ENCODE results near the gene TMCC1.
"Not testable (repeated sequence)": the region's sequence is repeated elsewhere in the genome, so short reads cannot be mapped to it uniquely, and the experiment has no call there.

Gene TMCC1

DNA sequence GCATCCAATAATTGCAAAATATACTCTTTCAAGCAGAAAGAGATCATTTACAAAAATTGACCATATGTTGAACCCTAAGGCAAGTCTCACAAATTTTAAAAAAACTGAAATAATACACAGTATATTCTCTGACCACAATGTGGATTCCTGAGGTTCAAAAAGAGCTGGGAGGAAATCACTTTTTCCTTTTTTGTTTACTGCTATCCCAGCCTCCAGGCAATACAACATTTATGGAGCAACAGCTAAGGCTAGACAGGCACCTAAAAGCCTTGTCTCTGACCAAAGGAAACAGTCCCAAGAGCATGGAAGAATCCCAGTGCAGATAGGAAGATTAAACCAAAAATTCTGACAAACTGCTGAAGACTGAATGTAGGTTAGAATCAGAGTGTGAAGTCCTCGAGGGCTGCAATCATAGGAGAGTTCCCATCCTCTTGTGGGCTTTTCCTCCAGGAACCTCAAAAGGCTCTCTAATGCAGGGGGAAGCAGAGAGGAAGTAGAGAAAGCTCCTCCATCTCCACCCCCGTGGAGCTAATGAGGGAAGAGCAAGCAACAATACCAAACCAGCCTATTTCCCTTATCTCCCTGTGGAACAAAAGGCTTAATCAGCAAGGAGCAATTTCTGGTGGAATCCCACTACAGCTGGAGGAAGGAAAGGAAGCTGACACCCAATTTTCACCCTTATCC, 57.0 kb downstream of the TMCC1 start:
- no peak for DNase-seq (ENCODE audit: low read depth in 3 of 3)

DNA sequence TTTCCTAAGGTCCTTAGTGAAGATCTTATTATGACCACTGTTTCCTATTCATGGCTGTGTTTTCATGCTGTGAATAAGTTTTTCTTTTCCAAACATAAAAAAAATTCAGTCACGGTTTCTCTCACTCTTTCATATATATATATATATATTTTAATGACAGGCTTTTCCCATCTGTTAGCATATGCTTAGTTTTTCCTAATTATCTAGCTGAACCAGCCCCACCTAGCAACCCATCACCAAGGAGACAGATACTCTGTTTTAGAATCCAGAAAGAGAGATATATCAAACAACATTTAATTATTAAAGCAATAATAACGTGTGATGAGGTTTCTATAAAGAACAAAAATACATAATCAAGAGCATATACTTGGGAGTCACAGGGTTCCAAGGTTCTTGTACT, 58.3 kb downstream of the TMCC1 start:
- DNase-seq (ENCODE audit: low read depth in 3 of 3) = no peak

DNA sequence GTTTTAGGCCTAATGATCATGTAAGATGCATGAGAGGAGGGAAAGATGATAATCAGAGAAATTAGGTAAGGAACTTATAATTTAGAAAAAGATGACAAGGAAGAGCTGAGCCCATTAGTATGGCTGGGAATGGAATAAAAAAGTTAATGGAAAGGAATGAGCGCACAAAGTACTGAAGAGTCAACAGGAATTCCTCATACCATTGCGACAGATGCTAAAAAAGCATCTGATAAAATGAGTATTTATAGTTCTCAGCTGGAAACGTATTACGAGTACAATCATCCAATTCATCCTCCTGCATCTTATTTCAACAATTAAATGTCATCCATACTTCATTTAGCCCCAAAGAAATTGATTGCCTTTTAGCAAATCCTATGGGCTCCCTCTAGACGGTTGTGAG, 58.9 kb downstream of the TMCC1 start:
- DNase-seq (ENCODE audit: low read depth in 3 of 3) = no peak

DNA sequence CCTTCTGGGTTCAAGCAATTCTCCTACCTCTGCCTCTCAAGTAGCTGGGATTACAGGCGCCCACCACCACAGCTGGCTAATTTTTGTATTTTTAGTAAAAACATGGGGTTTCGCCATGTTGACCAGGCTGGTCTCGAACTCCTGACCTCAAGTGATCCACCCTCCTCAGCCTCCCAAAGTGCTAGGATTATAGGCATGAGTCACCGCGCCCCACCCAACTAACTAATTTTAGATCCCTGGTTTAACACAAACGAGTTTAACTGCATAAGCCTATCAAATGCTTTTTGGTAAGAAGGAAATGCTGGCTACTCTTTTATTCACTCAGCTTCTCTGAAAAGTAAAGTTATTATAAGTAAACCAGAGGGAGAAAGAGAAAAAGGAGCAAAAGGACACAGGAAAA, 61.6 kb downstream of the TMCC1 start:
- DNase-seq (ENCODE audit: low read depth in 3 of 3) = not testable (repeated sequence)

DNA sequence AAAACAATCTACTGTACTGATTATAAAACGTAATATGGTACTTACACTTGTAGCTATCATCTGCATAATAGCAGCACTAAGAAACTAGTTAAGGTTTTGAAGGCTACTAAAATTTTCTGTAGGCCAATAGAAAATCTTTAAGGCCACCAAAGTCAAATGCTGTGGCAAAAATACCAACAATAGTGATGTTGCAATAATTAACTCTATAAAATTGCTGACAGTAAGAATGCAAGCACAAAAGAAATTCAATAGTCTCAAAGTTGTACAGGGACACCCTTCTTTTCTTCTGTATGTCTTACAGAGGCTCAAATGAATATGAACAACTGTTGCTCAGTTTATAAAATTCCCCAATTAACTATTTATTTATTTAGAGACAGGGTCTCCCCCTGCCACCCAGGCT, 62.0 kb downstream of the TMCC1 start:
- DNase-seq (ENCODE audit: low read depth in 3 of 3) = no peak

DNA sequence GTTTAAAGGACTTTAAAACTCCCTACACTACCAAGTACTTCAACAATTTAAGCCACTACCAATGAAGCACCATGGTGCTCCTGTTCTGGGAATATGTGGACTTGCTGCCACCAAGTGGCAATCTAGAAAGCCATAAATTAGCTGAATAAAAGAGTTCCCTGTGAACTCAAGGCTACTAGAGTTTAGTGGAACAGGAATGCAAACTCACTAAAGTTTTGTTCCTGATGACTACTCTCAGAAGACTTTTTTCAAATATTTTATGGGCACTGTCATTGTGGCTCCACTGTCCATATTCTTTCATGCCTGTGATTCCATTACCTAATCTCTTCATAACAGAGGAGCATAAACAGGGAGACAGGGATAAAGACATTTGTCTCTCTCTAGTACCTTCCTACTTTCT, 63.9 kb downstream of the TMCC1 start:
- DNase-seq (ENCODE audit: low read depth in 3 of 3) = no peak

DNA sequence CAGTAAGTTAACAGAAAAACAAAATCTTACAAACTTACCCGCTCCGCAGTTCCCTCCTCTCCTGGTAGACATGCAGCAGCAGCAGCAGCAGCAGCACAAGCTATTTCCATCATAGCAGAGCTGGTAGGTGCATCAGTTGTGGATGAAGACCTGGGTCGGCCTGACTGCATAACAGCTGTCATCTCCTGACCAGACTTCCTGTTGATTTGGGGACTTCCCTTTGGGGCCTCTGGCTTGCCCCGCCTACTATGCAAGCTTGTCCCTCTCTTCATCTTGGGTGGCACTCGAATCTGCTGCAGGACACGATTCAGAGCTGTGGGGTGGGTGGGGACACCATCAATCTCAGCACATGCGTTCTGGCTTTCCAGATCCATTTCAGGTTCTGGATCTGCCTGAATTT, 65.7 kb downstream of the TMCC1 start:
- peak in 1 of 3 experiments; percentile 3 for DNase-seq (ENCODE audit: low read depth in 3 of 3)

DNA sequence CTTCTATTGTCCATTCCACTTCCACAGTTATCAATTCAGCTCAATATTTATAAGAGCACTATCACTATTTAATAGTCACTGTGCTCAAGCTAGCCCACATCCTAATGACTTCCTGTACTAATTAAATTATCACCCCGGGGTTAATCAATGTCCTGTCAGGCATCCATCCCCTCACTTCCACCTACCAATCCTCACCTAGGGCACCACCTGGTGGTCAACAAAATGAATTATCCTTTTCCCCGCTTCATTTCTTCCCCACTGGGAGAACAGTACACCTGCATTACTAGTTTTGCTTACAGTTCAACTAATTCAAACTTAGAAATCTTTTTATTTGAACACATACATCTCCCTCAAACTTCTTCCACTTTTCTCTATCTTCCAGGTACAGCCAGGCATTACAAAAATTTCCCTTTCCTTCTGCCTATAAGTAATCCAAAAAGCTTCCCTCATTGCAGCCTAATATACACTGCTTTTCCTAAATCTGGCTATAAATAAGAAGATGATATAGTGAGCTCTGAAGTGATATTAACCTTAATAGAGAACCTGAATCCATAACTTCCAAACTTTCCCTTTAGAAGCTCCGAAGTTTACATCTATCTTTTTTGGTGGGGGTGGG, 68.5 kb downstream of the TMCC1 start:
- DNase-seq (ENCODE audit: low read depth in 3 of 3) = peak; percentile 3 to 28 (median 26)

DNA sequence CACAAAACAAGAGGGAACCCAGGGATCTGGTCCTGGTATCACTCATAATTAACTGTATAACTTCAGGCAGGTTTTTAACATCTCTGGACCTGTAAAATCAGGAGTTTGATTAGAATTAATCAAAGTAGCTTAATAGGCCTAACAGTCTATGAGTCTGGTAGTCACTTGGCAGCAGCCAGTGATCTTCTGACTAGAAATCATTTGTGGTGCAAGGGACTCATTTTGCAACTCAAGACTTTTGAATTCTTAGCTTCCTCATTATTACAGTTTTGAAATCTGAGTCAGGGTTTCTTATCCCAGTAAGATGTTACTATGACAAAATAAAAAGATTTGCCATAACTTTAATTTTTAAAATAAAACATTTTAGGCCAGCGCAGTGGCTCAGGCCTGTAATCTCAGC, 70.8 kb downstream of the TMCC1 start:
- DNase-seq (ENCODE audit: low read depth in 3 of 3) = no peak

DNA sequence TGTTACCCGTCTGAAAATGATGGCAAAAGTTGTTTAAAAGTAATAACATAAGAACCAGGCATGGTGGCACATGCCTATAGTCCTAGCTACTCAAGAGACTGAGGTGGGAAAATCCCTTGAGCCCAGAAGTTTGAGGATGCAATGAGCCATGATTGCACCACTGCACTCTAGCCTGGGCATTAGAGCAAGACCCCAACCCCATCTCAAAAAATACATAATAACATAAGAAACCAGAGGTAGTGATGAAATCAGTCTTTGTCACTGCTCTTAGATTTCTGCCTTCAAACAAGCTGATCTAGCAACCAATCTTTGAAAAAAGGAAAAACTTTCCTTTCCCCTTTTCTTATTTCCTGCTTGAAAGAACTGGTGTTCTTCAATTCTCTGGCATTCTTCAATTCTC, 71.3 kb downstream of the TMCC1 start:
- no peak for DNase-seq (ENCODE audit: low read depth in 3 of 3)

DNA sequence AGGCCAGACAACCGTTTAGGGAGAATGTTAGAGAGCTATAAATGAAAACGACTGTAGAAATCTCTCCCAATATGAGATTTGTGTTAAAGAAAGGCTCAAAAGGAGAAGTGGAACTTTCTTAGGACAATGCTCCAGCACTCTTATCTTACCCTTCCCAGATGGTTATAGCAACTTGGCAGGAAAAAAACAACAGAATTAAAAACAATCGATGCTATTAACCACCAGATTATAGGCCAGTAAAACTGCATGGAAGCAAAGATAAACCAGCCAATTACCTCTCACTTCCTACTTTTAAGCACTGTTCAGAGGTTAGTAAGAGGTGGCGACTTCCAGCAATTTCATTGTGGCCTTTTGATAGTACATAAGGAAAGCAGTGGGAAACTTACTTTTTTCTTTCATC, 72.9 kb downstream of the TMCC1 start:
- no peak for DNase-seq (ENCODE audit: low read depth in 3 of 3)

DNA sequence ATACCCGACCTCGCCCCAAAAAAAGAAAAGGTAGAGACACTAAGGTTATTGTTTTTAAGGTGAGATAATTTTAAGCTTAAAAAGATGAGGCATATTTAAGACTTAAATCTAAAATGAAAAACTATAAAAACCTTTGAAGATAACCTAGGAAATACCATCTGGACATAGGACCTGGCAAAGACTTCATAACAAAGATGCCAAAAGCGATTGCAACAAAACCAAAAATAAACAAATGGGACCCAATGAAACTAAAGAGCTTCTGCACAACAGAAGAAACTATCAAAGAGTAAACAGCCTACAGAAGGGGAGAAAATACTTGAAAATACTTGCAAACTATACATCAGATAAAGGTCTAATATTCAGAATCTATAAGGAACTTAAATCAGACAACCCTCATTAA, 80.9 kb downstream of the TMCC1 start:
- no peak for DNase-seq (ENCODE audit: low read depth in 3 of 3)

DNA sequence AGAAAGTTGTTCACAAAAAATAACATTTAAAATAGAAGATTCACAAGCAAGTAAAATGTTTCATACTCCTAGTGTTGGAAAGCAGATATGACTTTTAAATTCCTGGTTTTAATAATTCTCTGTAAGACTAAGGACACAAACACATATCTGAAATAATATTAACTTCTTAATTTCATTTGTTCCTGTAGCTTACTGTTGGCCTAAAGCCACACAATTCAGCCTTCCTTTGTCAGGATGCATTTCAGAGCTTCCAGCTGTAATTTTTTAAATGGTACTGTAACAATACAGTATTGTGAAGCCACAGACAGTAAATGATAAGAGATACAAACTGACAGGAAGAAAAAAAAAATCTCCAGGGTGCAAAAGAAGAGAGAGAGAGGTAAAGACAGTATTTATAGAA, 84.2 kb downstream of the TMCC1 start:
- no peak for DNase-seq (ENCODE audit: low read depth in 3 of 3)

DNA sequence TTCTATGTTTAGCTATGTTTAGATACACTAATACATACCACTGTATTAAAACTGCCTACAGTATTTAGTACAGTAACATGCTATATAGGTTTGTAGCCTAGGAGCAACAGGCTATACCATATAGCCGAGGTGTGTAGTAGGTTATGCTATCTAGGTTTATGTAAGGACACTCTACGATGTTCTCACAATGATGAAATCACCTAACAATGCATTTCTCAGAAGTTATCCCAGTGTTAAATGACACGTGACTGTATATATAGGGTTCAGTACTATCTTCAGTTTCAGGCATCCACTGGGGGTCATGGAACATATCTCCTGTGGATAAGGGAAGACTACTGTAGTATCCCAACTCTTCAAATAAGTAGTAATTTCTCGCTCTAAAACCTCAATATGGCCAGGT, 97.4 kb downstream of the TMCC1 start:
- DNase-seq (ENCODE audit: low read depth in 3 of 3) = no peak

DNA sequence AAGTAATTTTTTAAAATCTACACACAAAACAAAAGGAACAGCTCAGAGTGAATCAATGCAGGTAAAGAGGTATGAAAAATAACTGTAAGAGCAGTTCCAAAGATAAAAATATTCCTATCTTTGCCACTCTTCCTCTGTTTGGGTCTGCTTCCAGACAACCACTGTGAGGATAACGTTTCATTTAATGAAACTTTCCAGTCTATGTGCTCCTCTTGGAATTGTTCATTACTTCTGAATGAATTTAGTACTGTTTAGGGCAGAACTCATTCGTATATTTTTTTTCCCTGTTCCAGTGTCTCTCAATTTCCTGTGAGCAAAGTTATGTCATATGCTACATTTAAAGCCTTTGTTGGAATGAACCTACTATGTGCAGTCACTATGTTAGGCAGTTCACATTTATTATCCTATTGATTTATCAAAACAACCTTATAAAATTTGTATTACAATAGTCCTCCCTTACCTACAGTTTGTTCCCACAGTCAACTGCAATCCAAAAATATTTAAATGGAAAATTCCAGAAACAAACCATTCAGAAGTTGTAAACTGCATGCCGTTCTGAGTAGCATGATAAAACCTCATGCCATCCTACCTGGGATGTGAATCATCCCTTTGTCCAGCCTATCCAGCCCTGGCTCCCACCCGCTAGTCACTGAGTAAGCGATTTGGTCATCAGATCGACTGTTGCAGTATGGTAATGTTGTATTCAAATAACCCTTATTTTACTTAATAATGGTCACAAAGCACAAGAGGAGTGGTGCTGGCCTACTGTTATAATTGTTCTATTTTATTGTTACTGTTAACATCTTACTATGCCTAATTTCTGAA, 98.1 kb downstream of the TMCC1 start:
- no peak for DNase-seq (ENCODE audit: low read depth in 3 of 3)

DNA sequence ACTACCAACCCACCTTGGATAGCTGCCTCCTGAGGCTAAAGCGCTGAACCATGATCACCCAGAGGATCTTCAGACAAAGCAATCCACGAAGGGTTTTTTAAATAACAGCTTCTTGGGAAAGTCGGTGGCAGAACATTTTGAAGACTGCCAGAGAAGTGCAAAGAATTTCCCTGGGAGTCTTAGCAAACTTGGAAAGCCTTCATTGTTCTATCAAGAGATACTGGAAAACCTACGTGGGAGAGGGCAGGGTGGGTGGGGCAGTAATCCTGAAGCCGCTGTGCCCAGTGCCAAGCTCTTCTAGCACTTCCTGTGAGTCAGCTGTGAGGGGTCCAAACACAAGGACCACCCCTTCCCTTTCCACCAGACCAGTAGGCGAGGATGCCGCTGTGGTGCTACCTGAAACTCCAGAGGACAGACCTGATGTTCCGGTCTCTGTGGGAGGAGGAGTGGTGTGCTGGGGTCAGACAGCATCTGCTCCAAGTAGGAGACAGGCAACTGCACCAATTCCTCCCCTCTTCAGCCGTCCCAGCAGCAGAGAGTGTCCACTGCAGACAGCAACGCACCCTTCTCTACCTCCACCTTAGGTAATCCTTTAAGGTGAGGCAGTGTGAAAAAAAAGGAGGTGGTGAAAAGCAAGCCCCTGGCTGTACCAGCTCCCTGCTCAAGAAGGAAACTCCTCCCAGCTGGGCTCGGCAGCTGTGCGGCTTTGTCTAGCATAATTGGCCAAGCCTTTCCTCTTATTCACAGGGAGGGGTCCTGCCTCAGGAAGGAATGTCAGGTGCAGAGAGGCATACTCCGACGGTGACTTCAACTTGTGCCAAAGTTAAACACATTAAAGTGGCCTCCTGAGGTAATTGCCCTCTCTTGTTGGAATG, 99.0 kb downstream of the TMCC1 start:
- DNase-seq (ENCODE audit: low read depth in 3 of 3) = no peak

DNA sequence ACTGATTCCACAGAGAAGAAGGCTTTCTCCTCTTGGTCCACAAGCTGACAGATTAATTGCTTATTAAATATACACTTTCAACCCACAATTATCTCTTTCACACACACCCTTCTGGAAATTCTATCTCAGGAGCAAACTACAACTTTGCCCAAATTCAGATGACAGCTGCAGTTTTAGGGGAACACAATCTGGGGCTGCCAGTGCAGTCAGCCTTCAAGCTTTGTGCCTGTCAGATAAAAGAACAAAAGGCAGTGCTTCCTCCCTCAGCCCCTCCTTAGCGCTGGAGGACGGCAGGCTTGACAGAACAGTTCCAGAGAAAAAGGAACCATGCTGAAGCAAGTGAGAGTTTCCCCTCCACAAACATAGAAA, 99.6 kb downstream of the TMCC1 start:
- no peak for DNase-seq (ENCODE audit: low read depth in 3 of 3)

DNA sequence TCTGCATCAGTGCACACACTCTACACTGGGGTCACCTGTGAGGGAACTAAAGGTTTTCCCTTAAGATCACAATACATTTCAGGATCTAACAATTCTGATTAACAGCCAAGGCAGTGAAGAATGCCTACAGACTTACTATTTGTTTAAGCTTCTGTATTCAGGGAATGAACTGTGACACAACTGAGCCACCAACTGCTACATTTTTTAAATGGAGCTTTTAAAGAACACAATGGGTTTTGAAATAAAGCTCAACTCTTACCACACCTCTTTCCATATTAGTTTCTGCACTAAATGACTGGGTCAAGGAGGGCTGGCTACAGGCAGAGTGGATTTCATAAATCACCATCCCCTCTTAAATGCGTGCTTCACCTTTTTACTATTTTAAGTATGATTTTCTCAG, 100.2 kb downstream of the TMCC1 start:
- no peak for DNase-seq (ENCODE audit: low read depth in 3 of 3)

DNA sequence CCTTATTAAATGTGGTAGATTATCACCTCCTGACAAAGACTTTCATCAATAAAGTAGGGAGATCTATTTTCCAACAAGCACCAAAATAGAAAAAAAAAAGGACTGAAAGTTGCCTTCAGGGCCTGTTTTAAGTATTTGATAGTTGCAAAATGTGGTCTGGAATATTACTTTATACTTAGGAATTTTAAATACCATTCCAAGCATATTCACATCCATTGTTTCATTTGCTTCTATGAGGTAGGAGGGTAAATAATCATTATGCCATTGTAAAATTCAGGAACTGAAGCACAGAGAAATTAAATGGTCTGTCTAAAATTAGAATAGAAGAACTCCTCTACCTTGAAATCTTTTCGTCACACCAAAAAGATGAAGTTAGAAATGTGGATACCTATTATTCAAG, 110.0 kb downstream of the TMCC1 start:
- DNase-seq (ENCODE audit: low read depth in 3 of 3) = no peak

DNA sequence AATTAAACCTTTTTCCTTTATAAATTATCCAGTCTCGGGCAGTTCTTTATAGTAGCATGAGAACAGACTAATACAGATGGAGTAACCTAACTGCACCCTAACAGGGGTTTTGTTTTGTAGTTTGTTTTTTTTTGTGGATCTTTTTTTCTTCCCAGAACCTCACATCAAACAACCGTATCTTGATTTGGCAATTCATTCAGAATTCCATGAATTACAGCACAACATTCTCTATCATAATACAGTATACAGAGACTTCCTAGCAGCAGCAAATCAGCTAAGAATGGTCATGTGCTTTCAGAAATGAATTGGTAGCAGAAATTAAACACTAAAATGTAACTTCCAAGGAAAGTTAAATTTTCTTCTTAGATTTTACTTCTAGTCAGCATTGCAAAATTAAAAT, 114.6 kb downstream of the TMCC1 start:
- DNase-seq (ENCODE audit: low read depth in 3 of 3) = no peak

DNA sequence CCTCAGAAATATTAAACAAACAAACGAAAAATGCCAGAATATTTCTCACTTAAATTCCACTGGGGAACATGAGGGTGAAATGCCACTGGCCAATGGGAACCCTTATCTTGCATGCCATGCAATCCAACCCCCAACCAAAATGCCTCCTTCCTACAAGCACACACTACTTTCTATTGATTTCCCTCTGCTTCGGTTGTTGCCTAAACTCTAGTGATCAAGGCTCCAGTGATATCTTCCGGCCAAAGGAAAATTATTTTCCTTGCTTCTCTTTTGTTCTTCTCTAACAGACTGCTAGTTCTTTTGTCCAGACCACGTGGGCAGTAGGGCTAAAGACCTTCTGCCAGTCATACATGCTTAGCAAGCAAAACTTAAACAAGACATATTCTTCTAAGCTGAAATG, 115.7 kb downstream of the TMCC1 start:
- DNase-seq (ENCODE audit: low read depth in 3 of 3) = no peak

DNA sequence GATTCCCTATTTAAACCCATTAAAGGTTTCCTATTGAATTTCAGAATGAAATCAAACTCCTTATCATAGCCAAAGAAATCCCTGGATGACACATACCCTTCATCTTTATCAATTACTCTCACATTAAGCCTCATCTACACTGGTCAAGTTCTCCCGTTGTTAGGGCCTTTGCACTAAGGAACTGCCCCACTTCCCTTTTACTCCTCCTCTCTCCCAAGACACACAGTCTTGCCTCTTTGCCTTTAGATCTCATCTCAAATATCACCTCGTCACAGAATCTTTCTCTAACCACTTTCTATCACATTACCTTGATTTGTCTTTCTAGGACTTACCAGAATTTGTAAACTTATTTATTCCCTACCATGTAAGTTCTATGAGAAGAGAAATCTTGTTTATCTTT, 117.6 kb downstream of the TMCC1 start:
- no peak for DNase-seq (ENCODE audit: low read depth in 3 of 3)

Measured in stimulated activated CD4-positive, alpha-beta T cell treated with anti-CD3 and anti-CD28 coated beads, TNF-alpha, amount 100 ng/mL, for 24 hours (primary cell).